B cell (primary cell): ENCODE results near the gene MTHFSD.
A peak's percentile ranks its signal among the peaks of the same experiment; 100 is the strongest.

Source experiments
- CTCF ChIP-seq: fragments of 200-600 bp; IDR thresholded peaks from one replicate; pipeline ENCODE4 v1.8.0; 2022; ENCODE audit warnings: antibody characterized with exemption, mild to moderate bottlenecking
- EZH2 ChIP-seq: IDR thresholded peaks from 2 replicates; pipeline ENCODE4 v1.6.1; 2012; ENCODE audit warnings: borderline replicate concordance, low read depth, mild to moderate bottlenecking, moderate library complexity, low read length; ENCODE audit not compliant: insufficient read depth, poor library complexity, severe bottlenecking

- no peak for TF ChIP-seq CTCF
- TF ChIP-seq EZH2: peak; percentile 82
Observed at GRCh38 chr16:86568677-86569623, 13.9 kb upstream of the MTHFSD start.
